ENCODE data around the gene RGMA. TPM values are rescaled to one million over a fixed set of nuclear protein-coding genes. Genes with fewer than 3 reads are reported as not detected.
"Not testable (repeated sequence)": the region's sequence is repeated elsewhere in the genome, so short reads cannot be mapped to it uniquely, and the experiment has no call there.

Gene RGMA
- total RNA-seq, 2 experiments from 2014 or later = 0.28 TPM; not detected in 1

DNA sequence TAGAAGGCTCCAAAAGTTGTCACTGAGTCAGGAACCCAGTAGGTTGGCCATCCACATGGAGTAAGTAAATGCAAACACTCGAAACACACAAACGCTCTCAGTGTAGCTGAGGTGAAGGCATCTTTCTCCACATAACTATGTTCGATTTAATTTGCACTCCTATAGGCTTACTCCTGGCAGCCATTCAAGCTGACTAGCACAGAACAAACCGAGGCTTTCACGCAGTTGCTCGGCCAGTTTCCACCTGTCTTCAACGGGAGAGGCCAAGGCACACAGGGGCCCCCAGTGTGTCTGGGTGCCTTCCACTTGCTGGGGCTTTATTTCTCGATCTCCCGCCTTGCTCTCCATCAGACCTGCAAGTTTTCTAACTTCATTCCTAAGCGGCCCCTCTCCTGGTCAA, 18.9 kb downstream of the RGMA start:
- CTCF ChIA-PET = no interaction called here
- H3K9me3 Mint-ChIP-seq (ENCODE audit: low read depth) = no peaks in the 10 kb centered on the region
- peaks cover 13% of the 10 kb centered on the region for H3K4me1 Mint-ChIP-seq

DNA sequence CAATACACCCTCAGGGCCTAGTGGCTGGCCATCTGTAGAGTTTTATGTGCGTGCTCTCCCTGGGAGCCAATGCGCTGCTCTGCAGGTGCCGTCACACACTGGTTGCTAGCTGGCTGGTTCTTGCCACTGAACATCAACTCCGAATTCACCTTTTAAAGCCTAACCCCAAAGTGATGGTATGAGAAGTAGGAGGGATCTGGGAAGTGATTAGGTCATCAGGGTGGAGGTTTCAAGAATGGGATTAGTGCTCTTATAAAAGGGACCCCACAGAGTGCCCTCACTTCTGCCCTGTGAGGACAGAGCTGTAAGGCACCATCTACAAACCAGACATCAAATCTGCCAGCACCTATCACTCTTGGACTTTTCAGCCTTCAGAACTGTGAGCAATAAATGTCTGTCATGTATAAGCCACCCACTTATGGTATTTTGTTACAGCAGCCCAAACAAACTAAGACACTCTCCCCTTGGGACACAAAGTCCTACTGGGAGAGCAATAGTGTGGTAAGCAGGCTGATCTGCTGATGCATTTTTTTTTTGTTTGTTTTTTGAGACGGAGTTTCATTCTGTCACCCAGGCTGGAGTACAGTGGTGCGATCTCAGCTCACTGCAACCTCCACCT, 20.3 kb downstream of the RGMA start:
- Mint-ChIP-seq H3K9me3 (ENCODE audit: low read depth) (no peaks in the 10 kb centered on the region), H3K27ac (no peak overlapping the region), H3K4me3 (no peak overlapping the region), H3K36me3 (no peaks in the 10 kb centered on the region), H3K4me1 (peaks cover 13% of the 10 kb centered on the region), H3K27me3 (peaks cover 52% of the 10 kb centered on the region)
- ATAC-seq = no peak
- CTCF ChIA-PET = interaction anchor here (1.7 kb wide), 1 partner anchor 19 kb away, joined by 8 read pairs; no protein-coding TSS in a partner anchor
- no peak for DNase-seq

More for the DNA sequence above, 18.9 kb downstream of the RGMA start:
- Mint-ChIP-seq H3K27ac (no peak overlapping the region), H3K27me3 (peaks cover 56% of the 10 kb centered on the region), H3K36me3 (no peaks in the 10 kb centered on the region), H3K4me3 (no peak overlapping the region)
- DNase-seq (no peak), ATAC-seq (no peak)

DNA sequence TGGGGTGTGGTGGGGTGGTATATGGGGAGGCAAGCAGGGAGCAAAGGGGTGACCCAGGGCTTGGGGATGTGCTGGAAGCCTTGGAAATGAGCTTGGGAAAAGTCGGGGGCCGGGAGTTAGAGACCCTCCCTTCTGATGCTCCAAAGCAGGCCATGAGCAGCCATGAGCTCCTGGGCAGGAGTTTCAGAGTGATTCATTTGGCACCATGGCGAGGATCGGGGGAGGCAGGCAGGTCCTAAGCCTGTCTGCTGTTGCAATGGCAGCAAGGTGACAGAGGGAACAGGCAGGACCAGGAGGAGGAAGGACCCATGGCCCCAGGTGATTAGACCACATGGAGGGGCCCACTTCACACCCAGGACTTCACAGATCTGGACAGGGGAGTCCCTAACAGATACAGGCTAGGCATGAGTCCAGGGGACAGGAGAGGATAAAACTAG, 21.3 kb downstream of the RGMA start:
- DNase-seq (no peak), ATAC-seq (no peak)
- Mint-ChIP-seq H3K9me3 (ENCODE audit: low read depth) (no peaks in the 10 kb centered on the region), H3K36me3 (no peaks in the 10 kb centered on the region), H3K27me3 (peaks cover 52% of the 10 kb centered on the region), H3K4me1 (peaks cover 7% of the 10 kb centered on the region), H3K27ac (no peak overlapping the region), H3K4me3 (no peak overlapping the region)
- CTCF ChIA-PET = interaction anchor here (1.7 kb wide), 1 partner anchor 20 kb away, joined by 8 read pairs; no protein-coding TSS in a partner anchor

DNA sequence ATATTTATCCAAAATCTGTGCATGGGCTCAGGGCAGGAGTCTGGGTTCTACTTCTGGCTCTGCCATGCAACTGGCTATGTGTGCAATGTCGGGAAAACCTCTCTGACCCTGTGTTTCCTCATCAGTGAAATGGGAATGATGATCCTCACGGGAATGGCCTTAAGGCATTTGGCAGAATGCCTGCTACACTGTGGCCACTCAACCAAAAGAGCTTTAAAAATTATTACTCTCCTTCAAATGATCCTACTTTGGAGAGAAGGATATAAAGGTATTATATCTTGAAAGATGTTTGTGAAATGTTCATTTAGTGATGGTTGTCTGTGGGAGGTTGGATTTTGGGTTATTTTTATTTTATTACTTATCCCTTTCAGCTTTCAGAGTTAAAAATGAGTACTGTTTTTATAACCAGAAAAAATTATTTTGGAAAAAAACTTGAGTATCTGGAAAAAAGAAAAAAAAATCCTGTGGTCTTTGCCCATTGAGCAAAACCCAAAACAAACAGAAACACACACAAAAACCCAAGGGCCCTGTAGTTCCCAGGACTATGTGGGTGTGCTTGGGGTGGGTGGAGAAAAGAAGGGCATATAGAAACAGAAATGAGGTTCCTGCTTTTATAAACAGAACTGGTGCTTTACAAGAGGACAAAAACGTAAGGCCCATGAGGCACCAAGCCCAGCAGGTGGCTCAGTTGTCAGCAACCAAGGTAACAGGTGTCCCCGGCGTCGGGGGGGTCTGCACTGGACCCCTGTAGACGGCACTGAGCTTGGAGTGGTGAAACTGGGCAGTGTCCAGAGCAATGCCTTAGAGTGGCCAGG, 22.0 kb downstream of the RGMA start:
- ATAC-seq = no peak

DNA sequence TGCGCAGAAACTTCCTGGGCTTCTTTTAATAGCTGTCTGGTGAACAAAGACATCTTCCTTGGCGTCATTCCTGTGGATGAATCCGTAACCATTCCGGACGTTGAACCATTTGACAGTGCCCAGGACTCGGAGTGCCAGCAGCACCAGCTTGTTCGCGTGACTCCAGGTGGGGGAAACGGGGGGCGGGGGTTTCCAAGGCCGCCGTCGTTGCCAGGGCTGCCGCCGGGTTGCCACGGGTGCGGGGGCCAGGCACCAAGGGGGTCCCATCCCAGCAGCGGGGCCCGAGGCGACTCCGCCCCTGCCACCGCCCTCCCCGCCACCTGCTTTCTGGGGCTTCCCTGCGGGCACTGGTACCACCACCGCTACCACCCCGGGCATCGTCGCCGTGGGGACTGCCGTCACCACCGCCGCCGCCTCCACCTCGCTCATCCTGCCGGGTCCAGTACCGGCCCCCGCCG, 22.8 kb downstream of the RGMA start:
- H3K4me3 Mint-ChIP-seq = no peak overlapping the region
- DNase-seq (no peak), ATAC-seq (no peak)
- no peak overlapping the region for H3K27ac Mint-ChIP-seq
- CTCF ChIA-PET = no interaction called here
- peaks cover 42% of the 10 kb centered on the region for H3K27me3 Mint-ChIP-seq
- H3K4me1 Mint-ChIP-seq = no peaks in the 10 kb centered on the region
- H3K36me3 Mint-ChIP-seq = no peaks in the 10 kb centered on the region
- H3K9me3 Mint-ChIP-seq (ENCODE audit: low read depth) = no peaks in the 10 kb centered on the region

More for the DNA sequence above, 22.0 kb downstream of the RGMA start:
- peaks cover 2% of the 10 kb centered on the region for H3K4me1 Mint-ChIP-seq
- no peak for DNase-seq
- H3K27me3 Mint-ChIP-seq = peaks cover 50% of the 10 kb centered on the region
- CTCF ChIA-PET = no interaction called here
- no peak overlapping the region for H3K4me3 Mint-ChIP-seq
- no peaks in the 10 kb centered on the region for H3K36me3 Mint-ChIP-seq
- H3K9me3 Mint-ChIP-seq (ENCODE audit: low read depth) = no peaks in the 10 kb centered on the region
- H3K27ac Mint-ChIP-seq = no peak overlapping the region

DNA sequence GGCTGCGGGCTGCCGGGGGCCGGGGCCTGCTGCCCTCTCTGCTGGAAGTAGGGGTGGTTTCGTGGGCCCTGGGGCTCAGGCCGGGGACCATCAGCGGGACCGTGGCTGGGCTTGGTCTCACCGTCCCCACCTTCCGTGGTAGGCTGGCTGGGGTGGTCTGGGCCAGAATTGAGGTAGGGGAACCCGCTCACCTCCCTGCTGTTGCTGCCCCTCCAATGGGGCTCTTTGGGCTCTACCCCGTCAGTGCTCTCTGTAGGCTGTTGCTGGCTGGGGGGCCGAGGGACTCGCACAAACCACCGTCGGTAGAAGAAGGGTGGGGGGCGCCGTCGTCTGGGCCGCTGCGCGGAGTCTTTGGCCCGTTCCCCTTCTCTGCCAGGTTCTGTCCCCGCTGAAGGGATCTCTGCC, 23.4 kb downstream of the RGMA start:
- DNase-seq = no peak
- Mint-ChIP-seq H3K4me1 (no peaks in the 10 kb centered on the region), H3K36me3 (no peaks in the 10 kb centered on the region), H3K4me3 (no peak overlapping the region), H3K9me3 (ENCODE audit: low read depth) (no peaks in the 10 kb centered on the region), H3K27ac (no peak overlapping the region), H3K27me3 (peaks cover 36% of the 10 kb centered on the region)
- ATAC-seq = no peak
- CTCF ChIA-PET = interaction anchor here (0.7 kb wide), 1 partner anchor 54 kb away, joined by 3 read pairs; no protein-coding TSS in a partner anchor

DNA sequence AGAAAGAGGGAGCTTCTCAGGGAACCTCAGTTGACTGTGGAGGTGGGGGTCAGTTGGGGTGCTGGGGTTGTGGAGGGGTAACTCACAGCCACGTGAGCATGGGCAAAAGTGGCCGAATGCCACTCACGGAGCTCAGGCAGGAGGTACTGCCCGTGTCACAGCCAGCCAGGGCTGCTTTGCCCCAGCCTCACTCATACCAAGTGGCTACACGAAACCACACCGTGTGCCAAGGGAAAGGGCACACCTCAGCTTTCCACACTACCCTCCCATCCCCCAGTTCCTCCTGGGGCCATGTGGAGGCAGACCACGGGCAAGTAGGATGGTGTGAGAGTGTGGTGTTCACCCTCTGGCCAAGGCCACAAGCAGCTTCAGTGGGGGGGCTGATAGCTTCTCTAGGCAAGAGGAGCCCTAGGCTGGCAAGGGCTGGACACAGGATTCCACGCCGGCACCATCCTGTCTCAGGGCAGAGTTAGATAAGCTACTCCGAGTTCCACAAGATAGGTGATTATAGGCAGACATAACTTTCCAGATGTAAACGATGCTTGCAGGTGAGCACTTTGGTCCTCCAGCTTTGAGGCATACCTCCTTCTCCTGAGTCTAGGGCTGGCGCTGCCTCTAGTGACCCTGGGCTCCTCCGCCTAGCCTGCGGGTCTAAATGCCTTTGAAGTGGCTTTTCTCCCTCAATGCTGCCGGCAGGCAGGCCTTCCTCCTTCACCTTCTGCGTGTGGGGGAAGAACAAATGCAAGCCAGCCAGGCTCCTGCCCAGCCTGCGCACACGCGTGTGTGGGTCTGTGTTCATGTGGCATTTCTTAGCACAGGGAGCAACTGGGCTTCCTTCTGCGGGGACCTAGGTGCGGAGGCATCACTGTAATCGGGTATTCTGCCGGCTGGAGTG, 25.0 kb downstream of the RGMA start:
- no peak for DNase-seq
- no peak for ATAC-seq
- H3K27me3 Mint-ChIP-seq = peaks cover 29% of the 10 kb centered on the region
- H3K27ac Mint-ChIP-seq = no peak overlapping the region
- H3K4me1 Mint-ChIP-seq = no peaks in the 10 kb centered on the region
- no peaks in the 10 kb centered on the region for H3K36me3 Mint-ChIP-seq
- no peaks in the 10 kb centered on the region for H3K9me3 Mint-ChIP-seq (ENCODE audit: low read depth)
- CTCF ChIA-PET = interaction anchor here (0.8 to 1.2 kb wide), 2 partner anchors 8 to 9 kb away, joined by 3 read pairs; no protein-coding TSS in a partner anchor
- no peak overlapping the region for H3K4me3 Mint-ChIP-seq

DNA sequence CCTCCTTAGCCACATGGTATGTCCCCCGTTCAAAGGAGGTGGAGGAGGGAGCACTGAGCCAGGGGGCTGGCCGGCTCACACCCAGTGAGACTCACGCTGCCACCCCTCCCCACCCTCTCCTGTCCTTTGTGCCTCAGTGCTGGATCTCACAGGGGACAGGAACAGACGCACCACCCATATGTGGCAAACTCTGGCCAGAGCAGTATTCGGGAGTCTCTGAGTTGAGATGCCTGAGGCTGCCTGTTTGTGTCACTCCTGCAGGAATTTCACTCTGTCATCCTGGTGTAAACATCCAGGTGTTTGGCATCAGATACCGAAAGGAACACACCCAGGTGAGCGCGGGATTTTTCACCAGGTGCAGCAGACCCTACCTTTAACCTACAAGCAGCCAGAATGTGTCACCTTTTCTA, 25.7 kb downstream of the RGMA start:
- no peaks in the 10 kb centered on the region for H3K36me3 Mint-ChIP-seq
- no peak overlapping the region for H3K27ac Mint-ChIP-seq
- CTCF ChIA-PET = interaction anchor here (0.8 to 1.2 kb wide), 2 partner anchors 9 to 10 kb away, joined by 3 read pairs; no protein-coding TSS in a partner anchor
- DNase-seq = no peak
- no peak overlapping the region for H3K4me3 Mint-ChIP-seq
- no peaks in the 10 kb centered on the region for H3K9me3 Mint-ChIP-seq (ENCODE audit: low read depth)
- H3K27me3 Mint-ChIP-seq = peaks cover 28% of the 10 kb centered on the region
- no peak for ATAC-seq
- no peaks in the 10 kb centered on the region for H3K4me1 Mint-ChIP-seq

DNA sequence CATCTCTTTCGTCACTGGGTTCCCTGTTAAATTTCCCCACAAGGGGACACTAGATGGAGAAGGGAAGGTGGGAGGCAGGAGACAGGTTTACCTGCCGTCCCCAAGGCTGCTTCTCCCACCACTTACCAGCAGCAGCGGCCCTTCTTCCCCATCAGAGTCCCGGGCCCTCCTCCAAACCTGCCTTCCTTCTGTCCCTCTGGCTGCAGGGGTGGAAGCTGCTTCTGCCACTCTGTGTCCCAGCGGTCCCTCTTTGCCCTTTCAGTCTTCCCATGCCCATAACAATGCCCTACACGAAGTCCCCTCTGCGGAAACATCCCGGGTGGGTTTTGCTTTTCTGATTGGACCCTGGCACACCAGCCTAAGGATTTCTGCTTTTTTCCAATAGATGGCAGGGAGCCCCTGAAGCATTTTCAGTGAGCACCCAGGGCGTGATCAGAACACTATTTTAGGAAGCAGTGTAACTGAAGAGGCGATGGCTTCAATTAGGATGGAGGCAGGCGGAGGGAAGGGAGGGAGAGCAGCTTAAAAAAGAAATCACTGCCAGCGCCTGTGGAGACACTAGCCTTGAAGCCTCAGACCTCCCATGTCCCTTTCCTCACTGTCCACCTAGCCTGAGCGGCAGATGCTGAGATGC, 26.3 kb downstream of the RGMA start:
- H3K27ac Mint-ChIP-seq; H3K36me3 Mint-ChIP-seq; CTCF ChIA-PET; H3K9me3 Mint-ChIP-seq (ENCODE audit: low read depth); ATAC-seq; H3K4me1 Mint-ChIP-seq; DNase-seq; H3K4me3 Mint-ChIP-seq: not testable (repeated sequence)
- peaks cover 27% of the 10 kb centered on the region for H3K27me3 Mint-ChIP-seq

DNA sequence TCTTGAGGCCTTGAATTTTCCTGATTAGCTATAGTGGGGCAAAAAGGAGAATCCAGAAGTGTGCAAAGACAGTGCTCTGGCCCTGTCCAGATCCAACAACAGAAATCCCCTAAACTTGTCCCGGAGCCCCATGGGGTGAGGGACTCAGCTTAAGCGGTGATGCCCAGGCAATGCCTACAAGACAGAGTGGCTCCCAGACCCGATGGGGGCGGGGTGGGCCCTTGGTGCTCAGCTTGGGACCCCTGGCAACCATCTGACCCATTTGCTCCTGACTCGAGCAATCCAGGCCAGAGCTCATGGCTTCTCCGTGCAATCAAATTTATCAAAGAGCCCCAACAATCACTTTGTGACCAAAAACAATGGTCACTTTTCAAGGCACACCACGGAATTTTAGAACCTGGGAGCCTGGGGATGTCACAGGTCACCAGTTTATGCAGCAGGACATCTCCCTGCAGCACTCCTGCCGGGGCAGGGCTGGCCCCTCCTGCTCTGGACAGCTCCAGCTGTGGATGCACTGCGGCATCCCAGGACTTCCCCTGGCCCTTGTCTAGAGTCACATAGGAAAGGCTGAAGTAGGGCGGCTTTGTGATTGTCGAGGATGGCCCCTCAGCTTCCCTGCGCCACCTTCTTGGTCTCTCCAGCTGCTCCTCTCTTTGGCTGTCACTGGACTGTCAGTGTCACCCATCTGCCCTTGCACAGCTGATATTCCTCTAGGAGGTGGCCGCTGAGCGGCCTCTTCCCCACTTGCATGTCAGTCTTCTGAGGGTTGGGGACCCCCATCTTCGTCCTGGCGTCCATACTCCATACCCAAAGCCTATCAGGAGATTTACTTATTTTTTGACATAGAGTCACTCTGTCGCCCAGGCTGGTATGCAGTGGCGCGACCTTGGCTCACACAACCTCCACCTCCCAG, 28.4 kb downstream of the RGMA start:
- Mint-ChIP-seq H3K9me3 (ENCODE audit: low read depth) (no peaks in the 10 kb centered on the region), H3K36me3 (no peaks in the 10 kb centered on the region), H3K27ac (no peak overlapping the region), H3K27me3 (peaks cover 27% of the 10 kb centered on the region), H3K4me1 (no peaks in the 10 kb centered on the region), H3K4me3 (no peak overlapping the region)
- CTCF ChIA-PET = interaction anchor here (1.0 to 1.2 kb wide), 2 partner anchors 27 to 28 kb away, joined by 3 to 4 read pairs; no protein-coding TSS in a partner anchor
- DNase-seq = no peak
- ATAC-seq = no peak

DNA sequence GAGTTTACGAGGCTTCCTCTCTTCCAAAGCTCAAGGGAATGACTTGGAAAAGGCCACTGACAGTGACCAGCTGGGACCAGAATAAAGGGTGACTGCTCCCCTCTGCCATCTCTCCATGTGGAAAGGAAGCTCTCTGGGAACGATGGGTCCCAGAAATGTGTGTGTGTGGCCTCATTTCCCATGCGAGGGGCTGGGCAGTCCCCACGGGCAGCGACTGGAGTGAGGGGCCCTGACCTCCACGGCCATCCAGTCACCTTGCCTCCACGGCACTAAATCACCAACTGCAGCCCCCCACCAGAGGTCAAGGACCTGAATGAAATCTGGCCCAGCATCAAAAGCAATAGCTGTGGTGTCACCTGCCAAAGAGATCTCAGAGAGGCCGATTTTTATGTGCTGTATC, 29.6 kb downstream of the RGMA start:
- Mint-ChIP-seq H3K4me3 (no peak overlapping the region), H3K4me1 (no peaks in the 10 kb centered on the region), H3K9me3 (ENCODE audit: low read depth) (no peaks in the 10 kb centered on the region), H3K27me3 (peaks cover 23% of the 10 kb centered on the region), H3K36me3 (no peaks in the 10 kb centered on the region), H3K27ac (no peak overlapping the region)
- no peak for DNase-seq
- CTCF ChIA-PET = interaction anchor here (1.1 to 1.2 kb wide), 2 partner anchors 28 to 29 kb away, joined by 3 to 4 read pairs; no protein-coding TSS in a partner anchor
- no peak for ATAC-seq

DNA sequence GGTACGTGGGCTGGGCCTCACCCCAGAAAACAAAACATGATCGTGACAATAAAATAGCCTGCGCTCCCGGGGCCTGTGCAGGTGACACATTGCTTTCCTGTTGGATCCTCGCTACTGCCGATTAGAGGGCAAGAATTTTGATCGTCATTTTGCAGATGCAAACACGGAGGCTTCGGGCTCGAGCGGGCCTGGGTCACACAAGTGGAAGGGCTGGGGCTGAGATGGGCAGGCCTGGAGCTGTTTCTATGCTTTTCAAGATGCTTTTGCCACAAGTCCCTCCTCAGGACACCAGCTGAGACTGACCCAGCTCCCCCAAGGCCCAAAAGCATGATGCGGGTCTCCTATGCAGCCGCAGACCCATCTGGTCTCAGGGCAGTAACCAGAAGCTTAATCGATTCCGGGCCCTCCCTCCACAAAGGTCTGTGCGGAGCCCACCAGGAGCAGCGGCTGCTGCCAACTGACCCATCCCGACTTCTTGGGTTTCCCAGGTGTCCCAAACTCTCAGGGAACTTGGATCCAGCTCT, 30.0 kb downstream of the RGMA start:
- Mint-ChIP-seq H3K4me3 (no peak overlapping the region), H3K36me3 (no peaks in the 10 kb centered on the region), H3K4me1 (no peaks in the 10 kb centered on the region), H3K27ac (no peak overlapping the region), H3K27me3 (peaks cover 19% of the 10 kb centered on the region), H3K9me3 (ENCODE audit: low read depth) (no peaks in the 10 kb centered on the region)
- CTCF ChIA-PET = interaction anchor here (1.1 to 1.2 kb wide), 2 partner anchors 29 kb away, joined by 3 to 4 read pairs; no protein-coding TSS in a partner anchor
- ATAC-seq (no peak), DNase-seq (no peak)
